ENCODE measurements around the gene ATE1.

The ATE1 gene

GRCh38 chr10:121741248-121741792 lies 186.5 kb downstream of the ATE1 start:
- TF ChIP-seq TCF12 (IDR thresholded peaks at IDR 0.05; ENCODE audit: low read depth) (no peak), TAF1 (IDR thresholded peaks at IDR 0.05; ENCODE audit: low read depth) (no peak), NFIC (IDR thresholded peaks at IDR 0.05) (no peak), MAX (IDR thresholded peaks at IDR 0.05) (no peak), RAD21 (IDR thresholded peaks at IDR 0.05; ENCODE audit: low read depth) (no peak), REST (IDR thresholded peaks at IDR 0.05; ENCODE audit: low read depth) (no peak), EGR1 (IDR thresholded peaks at IDR 0.05) (no peak), EP300 (IDR thresholded peaks at IDR 0.05; ENCODE audit: borderline replicate concordance) (no peak), ZBTB7A (IDR thresholded peaks at IDR 0.05; ENCODE audit: low read depth) (no peak), YY1 (IDR thresholded peaks at IDR 0.05; ENCODE audit: low read depth) (no peak), USF1 (IDR thresholded peaks at IDR 0.05) (no peak), FOXM1 (IDR thresholded peaks at IDR 0.05; ENCODE audit: borderline replicate concordance, low read depth) (no peak), CREB1 (IDR thresholded peaks at IDR 0.05; ENCODE audit: low read depth) (no peak)

GRCh38 chr10:121740069-121740468 lies 187.8 kb downstream of the ATE1 start:
- TF ChIP-seq EP300 (IDR thresholded peaks at IDR 0.05; ENCODE audit: borderline replicate concordance) (no peak), MAX (IDR thresholded peaks at IDR 0.05) (no peak), USF1 (IDR thresholded peaks at IDR 0.05) (no peak), CREB1 (IDR thresholded peaks at IDR 0.05; ENCODE audit: low read depth) (no peak), TCF12 (IDR thresholded peaks at IDR 0.05; ENCODE audit: low read depth) (no peak), ZBTB7A (IDR thresholded peaks at IDR 0.05; ENCODE audit: low read depth) (no peak), EGR1 (IDR thresholded peaks at IDR 0.05) (no peak), NFIC (IDR thresholded peaks at IDR 0.05) (no peak)

- TF ChIP-seq USF1 (IDR thresholded peaks at IDR 0.05) = no peak
- no peak for TF ChIP-seq FOXM1 (IDR thresholded peaks at IDR 0.05; ENCODE audit: borderline replicate concordance, low read depth)
- TF ChIP-seq TCF12 (IDR thresholded peaks at IDR 0.05; ENCODE audit: low read depth) = no peak
- TF ChIP-seq CEBPB (IDR thresholded peaks at IDR 0.05) = no peak
- TF ChIP-seq ZBTB7A (IDR thresholded peaks at IDR 0.05; ENCODE audit: low read depth) = no peak
- TF ChIP-seq NFIC (IDR thresholded peaks at IDR 0.05) = no peak
- no peak for TF ChIP-seq CREB1 (IDR thresholded peaks at IDR 0.05; ENCODE audit: low read depth)
- no peak for TF ChIP-seq EP300 (IDR thresholded peaks at IDR 0.05; ENCODE audit: borderline replicate concordance)
- TF ChIP-seq YY1 (IDR thresholded peaks at IDR 0.05; ENCODE audit: low read depth) = no peak
- TF ChIP-seq MAX (IDR thresholded peaks at IDR 0.05) = no peak
- TF ChIP-seq RAD21 (IDR thresholded peaks at IDR 0.05; ENCODE audit: low read depth) = no peak
- TF ChIP-seq TAF1 (IDR thresholded peaks at IDR 0.05; ENCODE audit: low read depth) = no peak
- no peak for TF ChIP-seq TEAD4 (IDR thresholded peaks at IDR 0.05)
- TF ChIP-seq EGR1 (IDR thresholded peaks at IDR 0.05) = no peak
- TF ChIP-seq REST (IDR thresholded peaks at IDR 0.05; ENCODE audit: low read depth) = no peak
These were observed 188.7 kb downstream of the ATE1 start for GRCh38 chr10:121739114-121739513.

GRCh38 chr10:121736315-121737130 lies 191.3 kb downstream of the ATE1 start:
- no peak for TF ChIP-seq YY1 (IDR thresholded peaks at IDR 0.05; ENCODE audit: low read depth)
- no peak for TF ChIP-seq MAX (IDR thresholded peaks at IDR 0.05)
- no peak for TF ChIP-seq REST (IDR thresholded peaks at IDR 0.05; ENCODE audit: low read depth)
- no peak for TF ChIP-seq EP300 (IDR thresholded peaks at IDR 0.05; ENCODE audit: borderline replicate concordance)
- no peak for TF ChIP-seq FOXM1 (IDR thresholded peaks at IDR 0.05; ENCODE audit: borderline replicate concordance, low read depth)
- TF ChIP-seq TCF12 (IDR thresholded peaks at IDR 0.05; ENCODE audit: low read depth) = no peak
- TF ChIP-seq TAF1 (IDR thresholded peaks at IDR 0.05; ENCODE audit: low read depth) = no peak
- TF ChIP-seq ZBTB7A (IDR thresholded peaks at IDR 0.05; ENCODE audit: low read depth) = no peak

Measured in Ishikawa (cell line).